Suppressor macrophage treated with lipopolysaccharide for 1 hour (primary cell): ENCODE measurements around the gene TMEM205.
"Not testable (repeated sequence)": the region's sequence is repeated elsewhere in the genome, so short reads cannot be mapped to it uniquely, and the experiment has no call there.

Experiments used
- DNase-seq, 3 donors: peaks; one replicate each; pipeline ENCODE4 v3.0.0-alpha.2; 2020 to 2022

TMEM205 gene

GRCh38 chr19:11346104-11346940, at the start of gene TMEM205, which contains the start of gene CCDC159:
Gene TMEM205 (minus strand): TSS chr19:11346268. CDS start chr19:11345619, 649 bp downstream.
Gene CCDC159 (plus strand): TSS chr19:11346519. CDS start chr19:11346607, 88 bp downstream.
- DNase-seq = peak; percentile 99 to 100 (median 100)

DNA sequence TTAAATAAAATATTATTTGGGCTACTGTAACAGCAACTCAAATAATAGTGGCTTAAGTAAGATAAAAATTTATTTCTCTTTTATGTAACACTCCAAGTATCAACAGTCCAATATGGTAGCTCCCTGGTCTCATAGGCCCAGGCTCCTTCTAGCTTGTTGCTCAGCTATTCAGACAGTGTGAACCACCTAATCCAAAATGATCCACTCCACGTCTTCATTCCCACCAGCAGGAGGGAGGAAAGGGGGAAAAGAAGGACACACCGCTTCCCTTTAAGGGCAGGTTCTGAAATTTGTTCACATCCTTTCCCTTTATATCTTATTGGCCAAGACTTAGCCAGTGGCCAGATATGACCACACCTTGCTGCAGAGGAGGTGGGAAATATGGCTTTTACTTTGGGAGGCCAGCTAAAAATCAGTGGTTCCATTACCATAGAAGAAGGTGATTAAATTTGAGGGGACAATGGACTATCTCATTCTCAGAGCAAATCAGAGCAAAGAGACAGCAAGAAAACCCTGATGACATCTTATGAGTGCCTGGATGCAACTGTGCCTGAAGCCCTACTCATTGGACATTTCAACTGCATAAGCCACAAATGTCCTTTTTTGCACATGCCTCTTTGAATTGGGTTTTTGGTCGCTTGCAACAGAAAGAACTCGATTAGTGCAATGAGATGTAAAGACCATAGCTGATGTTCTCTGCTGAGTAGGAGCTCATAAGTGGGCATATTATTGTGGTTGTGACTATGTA, 45.0 kb upstream of the TMEM205 start:
- no peak for DNase-seq

DNA sequence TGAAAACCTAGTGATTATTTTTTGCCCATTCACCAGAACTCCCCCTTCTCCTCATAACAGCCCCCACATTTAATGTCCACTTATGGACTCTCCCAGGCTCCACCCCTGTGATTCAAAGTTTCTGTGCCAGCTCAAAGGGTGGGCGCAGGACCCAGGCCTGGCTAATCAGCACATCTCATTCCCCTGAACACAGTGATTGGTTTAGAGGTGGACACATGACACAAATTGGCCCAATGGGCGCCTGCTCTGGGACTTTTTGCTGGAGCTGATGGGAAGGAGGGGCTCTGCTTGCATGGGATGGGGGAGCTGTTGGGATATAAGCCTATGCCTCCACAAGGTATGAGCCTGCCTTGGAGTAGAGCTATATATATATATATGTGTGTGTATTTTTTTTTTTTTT, 44.3 kb upstream of the TMEM205 start:
- DNase-seq = no peak

DNA sequence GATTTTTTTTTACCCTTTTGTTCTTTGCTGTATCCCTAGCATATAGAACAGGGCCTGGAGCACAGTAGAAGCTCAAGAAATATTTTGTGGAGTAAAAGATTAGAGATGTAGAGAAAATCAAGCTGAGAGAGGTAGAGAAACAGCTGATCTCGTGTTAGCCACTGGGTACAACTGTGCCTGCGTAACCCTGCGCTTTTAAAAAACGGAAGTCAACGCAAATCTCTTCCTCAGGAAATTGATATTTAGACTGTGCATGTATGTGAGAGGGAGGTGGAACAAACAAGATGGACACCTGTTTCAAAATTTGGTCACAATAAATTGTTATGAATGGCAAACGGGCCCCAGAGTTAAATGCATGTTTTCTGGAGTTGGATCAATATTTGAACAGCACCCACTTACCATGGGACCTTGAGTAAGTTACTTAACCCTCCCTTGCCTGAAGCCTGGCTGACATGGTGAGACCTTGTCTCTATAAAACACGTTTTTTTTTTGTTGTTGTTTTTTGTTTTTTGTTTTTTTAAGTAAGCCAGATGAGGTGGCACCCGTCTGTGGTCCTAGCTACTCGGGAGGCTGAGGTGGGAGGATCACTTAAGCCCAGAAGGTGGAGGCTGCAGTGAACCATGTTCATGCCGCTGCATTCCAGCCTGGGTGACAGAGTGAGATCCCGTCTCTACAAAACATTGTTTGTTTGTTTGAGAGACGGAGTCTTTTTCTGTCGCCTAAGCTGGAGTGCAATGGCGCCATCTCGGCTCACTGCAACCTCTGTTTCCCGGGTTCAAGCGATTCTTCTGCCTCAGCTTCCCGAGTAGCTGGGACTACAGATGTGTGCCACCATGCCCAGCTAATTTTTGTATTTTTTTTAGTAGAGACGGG, 41.3 kb upstream of the TMEM205 start:
- DNase-seq = peak; percentile 49 to 61 (median 57)

DNA sequence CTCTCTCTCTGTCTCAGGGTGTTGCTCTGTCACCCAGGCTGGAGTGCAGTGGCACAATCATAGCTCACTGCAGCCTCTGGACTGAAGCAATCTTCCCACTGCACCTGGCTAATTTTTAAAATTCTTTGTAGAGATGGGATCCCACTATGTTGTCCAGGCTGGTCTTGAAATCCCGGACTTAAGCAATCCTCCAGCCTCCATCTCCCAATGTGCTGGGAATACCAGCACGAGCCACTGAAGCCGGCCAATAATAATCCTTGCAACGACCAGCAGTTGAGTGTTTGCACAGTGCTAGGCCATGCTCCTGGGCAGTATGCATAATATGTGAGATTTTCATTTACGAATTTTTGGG, 38.7 kb upstream of the TMEM205 start:
- DNase-seq = no peak

DNA sequence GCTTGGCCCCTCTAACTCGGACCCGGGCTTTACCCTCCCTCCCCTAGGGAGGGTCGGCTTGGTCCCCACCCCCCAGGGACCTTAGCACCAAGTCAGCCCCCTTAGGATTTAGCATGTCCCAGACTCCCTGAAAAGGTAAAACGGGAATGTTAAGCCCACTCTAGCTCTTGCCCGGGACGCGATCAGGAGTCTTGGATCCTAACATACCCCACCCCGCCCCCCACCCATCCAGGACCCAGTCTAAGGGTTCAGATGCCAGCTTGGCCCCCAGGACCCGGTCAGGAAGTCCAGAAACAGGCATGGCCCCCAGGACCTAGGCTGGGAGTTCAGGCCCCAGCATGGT, 37.6 kb upstream of the TMEM205 start:
- no peak for DNase-seq

- DNase-seq = peak; percentile 64 to 82 (median 71)
Observed at GRCh38 chr19:11382898-11383705, 37.0 kb upstream of the TMEM205 start.

DNA sequence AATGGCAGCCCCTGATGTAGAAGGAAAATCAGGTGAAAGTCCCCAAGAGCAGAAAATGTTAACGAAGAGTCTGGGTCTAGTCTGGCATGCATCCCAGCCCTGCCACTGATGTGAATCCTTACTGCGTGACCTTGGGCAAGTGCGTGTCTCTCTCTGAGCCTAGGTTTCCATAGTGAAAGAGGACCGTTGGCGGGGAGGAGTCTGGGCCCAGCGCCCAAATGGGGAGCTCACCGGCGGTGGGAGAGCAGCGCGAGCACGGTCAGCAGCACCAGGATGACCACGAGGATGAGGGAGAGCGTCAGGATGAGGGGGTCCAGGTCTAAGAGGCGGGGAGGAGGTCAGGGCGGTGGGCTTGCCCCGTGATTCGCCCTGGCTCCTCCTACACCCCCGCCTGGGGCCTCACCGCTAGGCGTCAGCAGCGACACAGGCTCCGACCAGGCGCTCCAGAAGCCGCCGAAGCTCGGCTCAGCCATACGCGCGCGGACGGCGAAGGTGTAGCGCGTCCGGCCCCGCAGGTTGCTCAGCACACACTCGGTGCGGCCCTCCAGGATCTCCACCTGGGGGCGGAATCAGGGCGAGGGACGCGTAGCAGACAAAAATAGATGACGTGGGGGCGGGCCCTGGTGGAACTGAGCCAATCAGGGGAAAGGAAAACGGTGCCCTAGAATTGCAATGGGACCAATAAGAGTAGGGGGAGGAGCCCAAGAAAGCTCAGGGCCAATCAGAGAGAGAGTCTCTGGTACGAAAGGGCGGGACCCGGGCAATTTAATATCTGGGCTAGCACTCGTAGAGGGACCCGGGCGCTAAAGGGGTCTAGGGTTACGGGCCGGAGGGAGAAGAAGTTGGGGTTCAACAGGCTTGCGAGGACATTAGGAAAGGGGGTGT, 34.8 kb upstream of the TMEM205 start:
- peak; percentile 94 to 95 (median 94) for DNase-seq

- DNase-seq = no peak
Observed at GRCh38 chr19:11379857-11380350, 33.8 kb upstream of the TMEM205 start.

DNA sequence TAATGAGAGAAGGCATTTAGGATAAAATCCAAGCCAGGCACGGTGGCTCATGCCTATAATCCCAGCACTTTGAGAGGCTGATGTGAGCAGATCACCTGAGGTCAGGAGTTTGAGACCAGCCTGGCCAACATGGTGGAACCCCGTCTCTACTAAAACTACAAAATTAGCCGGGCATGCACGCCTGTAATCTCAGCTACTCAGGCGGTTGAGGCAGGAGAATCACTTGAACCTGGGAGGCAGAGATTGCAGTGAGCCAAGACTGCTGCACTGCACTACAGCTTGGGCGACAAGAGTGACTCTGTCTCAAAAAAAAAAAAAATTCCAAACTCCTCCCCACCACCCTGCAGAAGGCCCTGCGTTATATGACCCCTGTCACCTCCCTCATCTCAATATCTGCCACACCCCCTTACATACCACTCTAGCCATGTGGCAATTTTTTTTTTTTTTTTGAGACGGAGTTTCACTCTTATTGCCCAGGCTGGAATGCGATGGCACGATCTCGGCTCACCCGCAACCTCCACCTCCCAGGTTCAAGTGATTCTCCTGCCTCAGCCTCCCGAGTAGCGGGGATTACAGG, 33.3 kb upstream of the TMEM205 start:
- not testable (repeated sequence) for DNase-seq

- peak; percentile 47 to 63 (median 49) for DNase-seq
Observed at GRCh38 chr19:11378319-11379189, 32.5 kb upstream of the TMEM205 start.

- no peak for DNase-seq
Observed at GRCh38 chr19:11377756-11378155, 31.7 kb upstream of the TMEM205 start.

DNA sequence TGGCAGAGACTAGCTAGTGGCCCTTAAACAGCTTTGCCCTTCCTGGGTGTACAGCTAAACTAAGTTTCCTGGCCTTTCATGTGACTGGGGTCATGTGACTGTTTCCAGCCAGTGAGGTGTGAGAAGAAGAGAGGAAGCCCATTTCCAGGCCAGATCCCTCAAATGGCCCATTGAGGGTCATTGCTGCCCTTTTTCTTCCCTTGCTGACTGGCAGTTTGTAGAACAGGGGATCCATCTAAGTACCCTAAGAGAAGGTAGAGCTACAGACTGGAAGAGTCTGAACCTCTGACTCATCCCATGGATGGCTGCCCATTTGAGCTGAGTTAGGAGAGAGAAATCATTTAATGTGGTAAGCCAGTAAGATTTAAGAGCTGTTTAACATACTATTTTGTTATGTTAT, 31.2 kb upstream of the TMEM205 start:
- peak; percentile 62 to 73 (median 64) for DNase-seq

DNA sequence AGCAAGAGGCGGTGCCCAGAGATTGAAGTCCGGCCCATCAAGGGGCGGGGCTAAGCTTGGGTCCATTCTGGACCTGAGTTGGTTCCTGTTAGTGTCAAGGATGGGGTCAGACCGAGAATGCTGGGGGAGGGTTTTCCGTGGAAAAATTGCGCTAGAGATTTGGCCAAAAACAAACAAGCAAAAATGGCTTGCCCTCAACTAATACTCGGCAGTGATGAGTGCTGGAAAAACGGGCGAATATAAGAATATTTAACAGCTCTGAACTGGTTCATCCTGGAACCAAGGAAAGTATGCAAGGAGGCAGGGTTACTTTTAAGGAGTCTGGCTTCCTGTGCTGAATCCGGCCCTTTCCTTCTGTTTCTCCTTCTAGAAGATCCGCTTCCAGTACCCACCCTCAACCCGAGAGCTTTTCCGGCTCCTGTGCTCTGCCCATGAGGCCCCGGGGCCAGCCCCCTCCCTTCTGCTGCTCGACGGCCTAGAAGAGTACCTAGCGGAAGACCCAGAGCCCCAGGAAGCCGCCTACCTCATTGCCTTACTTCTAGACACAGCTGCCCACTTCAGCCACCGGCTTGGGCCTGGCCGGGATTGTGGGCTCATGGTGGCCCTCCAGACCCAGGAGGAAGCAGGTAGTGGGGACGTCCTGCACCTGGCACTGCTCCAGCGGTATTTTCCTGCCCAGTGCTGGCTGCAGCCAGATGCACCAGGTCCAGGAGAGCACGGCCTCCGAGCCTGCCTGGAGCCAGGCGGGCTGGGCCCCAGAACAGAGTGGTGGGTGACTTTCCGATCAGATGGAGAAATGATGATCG, 29.3 kb upstream of the TMEM205 start:
- peak in 2 of 3 donors; percentile 26 to 47 for DNase-seq

- peak; percentile 98 to 100 (median 99) for DNase-seq
Observed at GRCh38 chr19:11374433-11375142, 28.5 kb upstream of the TMEM205 start, which contains the start of gene SWSAP1. Gene SWSAP1 (plus strand): TSS chr19:11374666. CDS start chr19:11374681, 15 bp downstream.

- peak in 1 of 3 donors; percentile 6 for DNase-seq
Observed at GRCh38 chr19:11373885-11374432, 27.9 kb upstream of the TMEM205 start.

GRCh38 chr19:11373166-11373884, 27.3 kb upstream of the TMEM205 start:
- DNase-seq = peak in 1 of 3 donors; percentile 15
